Loucy (cell line): ENCODE results near the gene MACIR.

Experiments
- EZH2phosphoT487 ChIP-seq: fragments of 200-600 bp; IDR thresholded peaks from 2 replicates; pipeline ENCODE4 v1.6.1; 2018; ENCODE audit warnings: antibody characterized with exemption, mild to moderate bottlenecking, moderate library complexity, borderline replicate concordance
- TF ChIP-seq, protein P1 (sequence below): fragments of 200-600 bp; sonication (generic); conservative IDR thresholded peaks from 2 replicates; pipeline ENCODE4 v1.5.1; 2014; ENCODE audit warnings: mild to moderate bottlenecking, antibody characterized with exemption, low read length

DNA sequence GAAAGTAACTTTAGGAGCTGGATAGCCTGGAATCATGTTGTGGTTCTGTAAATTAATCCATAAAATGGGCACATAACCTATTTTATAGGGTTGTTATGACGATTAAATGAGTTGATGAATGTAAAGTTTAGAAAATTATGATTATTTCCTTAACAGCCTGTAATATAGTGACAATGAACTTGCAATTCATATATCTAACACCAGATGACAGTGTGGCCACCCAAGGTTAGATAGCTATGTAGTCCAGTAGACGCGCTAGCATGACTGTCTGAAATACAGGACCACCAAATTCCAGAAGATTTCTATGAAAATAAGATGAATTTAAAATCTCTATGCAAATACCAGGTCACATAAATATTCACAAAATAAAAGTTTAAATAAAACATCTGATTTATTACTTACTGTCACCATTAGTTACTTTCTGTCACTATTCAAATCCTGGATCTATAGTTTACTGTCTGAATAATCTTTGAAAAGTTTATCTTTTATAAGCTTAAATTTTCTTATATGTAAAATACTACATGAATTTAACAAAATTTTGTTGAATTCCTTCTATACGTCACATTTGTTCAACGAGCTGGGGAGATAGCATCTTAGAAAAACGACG is 26.1 kb upstream of the MACIR start:
- TF ChIP-seq, protein P1, sequence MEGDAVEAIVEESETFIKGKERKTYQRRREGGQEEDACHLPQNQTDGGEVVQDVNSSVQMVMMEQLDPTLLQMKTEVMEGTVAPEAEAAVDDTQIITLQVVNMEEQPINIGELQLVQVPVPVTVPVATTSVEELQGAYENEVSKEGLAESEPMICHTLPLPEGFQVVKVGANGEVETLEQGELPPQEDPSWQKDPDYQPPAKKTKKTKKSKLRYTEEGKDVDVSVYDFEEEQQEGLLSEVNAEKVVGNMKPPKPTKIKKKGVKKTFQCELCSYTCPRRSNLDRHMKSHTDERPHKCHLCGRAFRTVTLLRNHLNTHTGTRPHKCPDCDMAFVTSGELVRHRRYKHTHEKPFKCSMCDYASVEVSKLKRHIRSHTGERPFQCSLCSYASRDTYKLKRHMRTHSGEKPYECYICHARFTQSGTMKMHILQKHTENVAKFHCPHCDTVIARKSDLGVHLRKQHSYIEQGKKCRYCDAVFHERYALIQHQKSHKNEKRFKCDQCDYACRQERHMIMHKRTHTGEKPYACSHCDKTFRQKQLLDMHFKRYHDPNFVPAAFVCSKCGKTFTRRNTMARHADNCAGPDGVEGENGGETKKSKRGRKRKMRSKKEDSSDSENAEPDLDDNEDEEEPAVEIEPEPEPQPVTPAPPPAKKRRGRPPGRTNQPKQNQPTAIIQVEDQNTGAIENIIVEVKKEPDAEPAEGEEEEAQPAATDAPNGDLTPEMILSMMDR, result peak; percentile 65
- TF ChIP-seq EZH2phosphoT487, result no peak
